CD4-positive, alpha-beta T cell treated with Interleukin-4 for 1 hour (primary cell): ENCODE measurements around the gene LTBP1.
"Not testable (repeated sequence)": the region's sequence is repeated elsewhere in the genome, so short reads cannot be mapped to it uniquely, and the experiment has no call there.

ENCODE experiments used
- DNase-seq, 2 donors: peaks; one replicate each; pipeline ENCODE4 v3.0.0-alpha.2; 2020 to 2022

The LTBP1 gene

DNA sequence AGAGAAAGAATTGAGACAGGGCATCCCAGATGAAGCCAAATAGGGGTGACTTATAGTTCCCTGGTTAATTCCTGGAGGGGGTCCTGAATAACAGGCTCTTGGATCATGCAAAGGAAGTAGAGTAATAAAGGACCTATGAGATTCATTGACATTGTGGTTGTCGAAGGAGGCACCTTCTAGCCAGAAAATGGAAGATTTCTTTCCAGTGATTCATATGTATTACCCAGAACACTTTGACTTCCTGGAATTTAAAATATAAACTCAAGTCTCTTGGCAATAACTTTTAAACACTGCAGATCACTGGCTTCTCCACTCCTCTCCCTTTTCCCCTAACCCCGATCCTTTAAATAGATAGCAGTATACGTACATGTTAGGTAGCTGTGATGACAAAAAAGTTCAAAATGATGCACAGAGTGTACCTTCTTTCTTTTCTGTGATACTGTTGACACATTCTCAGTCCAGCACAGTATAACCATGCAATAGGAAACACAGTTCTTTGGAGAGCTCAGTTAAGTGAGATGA lies 211.8 kb downstream of the LTBP1 start:
- no peak for DNase-seq

DNA sequence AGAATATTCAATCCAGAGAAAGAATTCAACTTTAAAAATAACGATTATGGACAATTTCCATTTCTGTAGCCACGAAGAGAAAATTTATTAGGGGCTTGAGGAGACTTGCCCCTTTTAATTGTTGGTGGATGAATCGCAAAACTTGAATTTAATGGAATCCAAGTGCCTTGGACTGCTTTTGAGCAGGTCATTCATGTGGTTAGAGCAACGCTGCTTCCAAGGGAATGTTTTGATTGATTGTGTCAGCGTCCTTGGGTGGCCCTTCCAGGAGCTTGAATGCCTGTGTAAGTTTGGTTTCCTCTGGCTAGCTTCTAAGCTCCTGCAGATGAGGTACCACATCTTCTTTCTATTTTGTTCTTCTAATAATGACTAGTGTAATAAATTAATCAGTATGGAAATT lies 213.4 kb downstream of the LTBP1 start:
- DNase-seq: no peak

DNA sequence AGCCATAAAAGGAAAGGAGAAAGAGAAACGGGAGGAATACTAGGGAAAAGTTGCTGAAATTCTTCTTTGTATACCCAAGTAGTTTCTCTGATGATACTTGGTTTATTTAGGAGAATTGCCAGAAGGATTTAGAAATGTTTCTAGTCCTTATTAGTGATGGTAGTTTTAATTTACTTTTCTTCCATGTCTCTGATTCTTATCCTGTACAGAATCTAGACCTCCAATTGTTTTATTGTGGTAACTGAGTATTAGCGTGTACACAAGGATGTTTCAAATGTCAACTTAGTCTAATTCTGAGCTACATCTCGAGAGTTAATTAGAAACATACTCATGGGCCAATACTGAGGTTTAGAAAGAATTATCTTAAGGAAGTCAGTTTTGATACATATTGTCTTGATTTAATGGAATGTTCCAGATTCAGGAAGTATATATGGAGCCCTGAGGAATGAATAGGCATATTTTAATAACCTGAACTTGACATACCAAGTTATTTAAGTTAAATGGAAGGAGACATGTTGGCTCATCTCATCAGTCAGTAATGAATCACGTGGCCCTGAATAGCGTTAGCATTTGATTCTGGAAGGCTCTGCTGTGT lies 219.6 kb downstream of the LTBP1 start:
- DNase-seq: no peak

DNA sequence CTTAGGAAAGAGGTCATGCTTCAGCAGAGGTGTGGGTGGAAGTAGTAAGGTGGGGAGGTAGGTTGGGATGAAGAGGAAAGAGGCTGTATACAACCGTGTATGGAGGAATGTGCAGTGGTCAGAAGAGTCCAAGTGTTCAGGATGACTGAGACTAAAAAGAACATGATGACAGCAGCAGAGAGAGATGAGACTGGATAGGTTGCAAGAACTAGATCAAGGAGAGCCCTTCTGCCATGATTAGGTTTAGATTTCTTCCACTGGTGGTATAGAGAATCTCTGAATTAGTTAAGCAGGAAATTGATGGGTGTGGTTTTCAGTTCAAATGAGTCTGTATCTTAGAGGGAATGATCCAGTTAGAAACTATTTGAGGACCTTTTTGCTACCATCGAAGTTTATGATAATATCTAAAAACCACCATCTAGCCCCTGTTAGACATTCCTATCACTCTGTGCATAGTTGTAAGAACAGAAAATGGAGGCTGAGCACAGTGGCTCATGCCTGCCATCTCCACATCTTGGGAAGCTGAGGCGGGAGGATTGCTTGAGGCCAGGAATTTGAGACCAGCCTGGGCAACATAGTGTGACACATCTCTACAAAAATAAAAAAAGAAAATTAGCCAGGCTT lies 221.0 kb downstream of the LTBP1 start:
- DNase-seq: no peak

DNA sequence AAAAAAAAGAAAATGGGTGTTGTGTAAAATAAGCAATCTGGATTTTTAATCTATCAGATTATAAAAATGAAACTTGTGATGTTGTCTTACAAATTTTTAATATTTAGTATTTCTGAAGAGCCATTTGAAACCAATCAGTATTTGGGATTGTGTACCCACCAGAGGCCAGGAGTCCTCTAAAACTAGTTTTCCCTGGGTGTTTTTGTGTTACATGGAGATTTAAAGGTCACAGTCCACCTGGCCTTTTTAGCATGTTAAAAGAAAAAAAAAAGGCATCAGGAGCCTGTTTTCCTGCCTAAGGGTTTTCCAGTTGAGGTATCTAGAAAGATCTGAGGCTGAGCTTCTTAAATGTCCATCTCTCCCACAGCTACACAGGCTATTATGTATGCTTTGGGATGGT lies 221.7 kb downstream of the LTBP1 start:
- DNase-seq: no peak

DNA sequence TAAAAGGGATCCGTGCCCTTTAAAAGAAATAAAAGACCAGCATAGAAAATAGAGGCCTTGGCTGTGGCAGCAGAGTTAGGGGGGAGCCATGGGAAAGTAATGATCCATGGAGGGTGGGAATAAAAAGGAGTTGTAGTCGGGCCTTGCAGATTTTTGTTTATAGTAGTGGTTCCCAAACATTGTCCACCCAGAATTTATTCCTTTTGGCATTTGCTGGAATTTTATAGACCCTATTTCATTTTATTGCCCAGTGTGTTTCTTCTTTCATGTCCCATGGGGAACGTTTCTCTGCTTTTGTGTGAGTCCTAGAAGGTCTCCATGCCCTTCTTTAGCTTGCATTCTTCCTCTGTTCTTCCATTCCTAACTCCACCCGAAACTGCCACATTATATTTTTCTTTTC lies 222.2 kb downstream of the LTBP1 start:
- no peak for DNase-seq

DNA sequence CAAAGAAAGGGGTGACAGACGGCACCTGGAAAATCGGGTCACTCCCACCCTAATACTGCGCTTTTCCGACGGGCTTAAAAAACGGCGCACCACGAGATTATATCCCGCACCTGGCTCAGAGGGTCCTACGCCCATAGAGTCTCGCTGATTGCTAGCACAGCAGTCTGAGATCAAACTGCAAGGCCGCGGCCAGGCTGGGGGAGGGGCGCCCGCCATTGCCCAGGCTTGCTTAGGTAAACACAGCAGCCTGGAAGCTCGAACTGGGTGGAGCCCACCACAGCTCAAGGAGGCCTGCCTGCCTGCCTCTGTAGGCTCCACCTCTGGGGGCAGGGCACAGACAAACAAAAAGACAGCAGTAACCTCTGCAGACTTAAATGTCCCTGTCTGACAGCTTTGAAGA lies 223.5 kb downstream of the LTBP1 start:
- not testable (repeated sequence) for DNase-seq

DNA sequence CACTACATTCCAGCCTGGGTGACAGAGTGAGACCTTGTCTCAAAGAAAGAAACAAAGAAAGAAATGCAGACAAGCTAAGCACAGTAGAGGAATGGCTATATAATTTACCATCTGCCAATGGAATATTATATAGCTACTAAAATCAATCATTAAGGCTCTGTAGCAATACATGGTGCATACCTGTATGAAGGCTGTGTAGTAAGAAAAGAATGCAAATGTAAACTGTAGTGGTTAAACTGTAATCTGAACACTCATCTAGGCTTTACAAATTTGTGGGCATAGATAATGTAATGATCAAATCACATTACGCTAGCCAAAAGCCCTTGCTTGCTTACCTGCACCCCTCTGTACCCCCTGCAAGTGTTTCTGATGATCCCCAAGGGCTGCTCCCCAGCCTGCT lies 230.9 kb downstream of the LTBP1 start:
- no peak for DNase-seq

DNA sequence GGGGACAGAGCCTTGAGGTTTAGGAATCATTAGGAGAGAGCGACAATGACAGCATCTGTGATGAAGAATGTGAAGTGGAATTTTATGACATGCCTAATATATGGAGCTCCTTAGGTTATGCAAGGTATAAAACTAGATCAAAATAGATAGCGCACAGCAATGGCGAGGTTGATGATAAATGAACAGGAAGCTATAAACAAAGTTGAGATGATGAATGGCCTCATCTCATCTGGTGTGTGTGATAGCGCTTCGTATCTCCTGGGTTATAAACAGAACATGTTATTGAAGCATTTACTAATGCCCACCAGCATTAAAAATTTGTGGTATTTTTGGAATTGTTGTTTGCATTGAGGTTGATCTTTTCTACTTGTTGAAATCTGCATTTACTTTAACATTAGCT lies 231.5 kb downstream of the LTBP1 start:
- no peak for DNase-seq

DNA sequence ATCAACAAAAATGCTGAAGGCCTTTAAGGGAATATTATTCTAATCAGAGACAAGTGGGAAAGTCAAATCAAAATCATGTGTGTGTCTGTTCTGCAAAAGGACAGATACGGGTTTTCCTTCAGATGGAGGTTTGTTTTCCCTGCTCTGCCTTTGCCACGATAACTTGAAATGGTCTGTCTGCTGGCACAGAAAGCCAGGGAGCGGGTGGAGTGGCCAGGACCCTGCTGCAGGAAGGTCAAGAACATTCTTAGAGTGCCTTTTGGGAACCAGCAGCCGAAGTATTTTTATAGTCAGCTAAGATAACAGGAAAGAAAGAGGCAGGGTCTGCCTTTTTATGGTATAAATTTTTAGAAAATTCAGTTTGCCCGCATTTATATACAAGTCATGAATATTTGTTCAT lies 234.2 kb downstream of the LTBP1 start:
- DNase-seq: no peak

DNA sequence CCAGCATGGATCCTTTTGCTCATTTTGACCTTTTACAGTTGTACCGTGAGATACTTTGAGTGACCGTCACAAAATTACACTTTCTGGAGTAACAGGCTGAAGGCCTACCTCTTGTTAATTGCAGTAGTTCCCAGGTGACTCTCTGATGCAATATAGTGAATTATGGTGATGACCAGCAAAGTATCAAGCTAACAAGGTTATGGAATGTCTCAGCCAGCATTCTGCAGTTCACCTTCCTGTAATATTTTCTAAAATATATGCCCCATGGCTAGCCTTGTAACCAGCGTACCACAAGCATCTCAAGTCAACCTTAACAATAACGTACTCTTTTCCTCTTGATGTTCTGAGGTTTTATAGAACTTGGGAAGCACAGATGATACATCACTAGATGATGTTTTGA lies 234.7 kb downstream of the LTBP1 start:
- DNase-seq: no peak

DNA sequence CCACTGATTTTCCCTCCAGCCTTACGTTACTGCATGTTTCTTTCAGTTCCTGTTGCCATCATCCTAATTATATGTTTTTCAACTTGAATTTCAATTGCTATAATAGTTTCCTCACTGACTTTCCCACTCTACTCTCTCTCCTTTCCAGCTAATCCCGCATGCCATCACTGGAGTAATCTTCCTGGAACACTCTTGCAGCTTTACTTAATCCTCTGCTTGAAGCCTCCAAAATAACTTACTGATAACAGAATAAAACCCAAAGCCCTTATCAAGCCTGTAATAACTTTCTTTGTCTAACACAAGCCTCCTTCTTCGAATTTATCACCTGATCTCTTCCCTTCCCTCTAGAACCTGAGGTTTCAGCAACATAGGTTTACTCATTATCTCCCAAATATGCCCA lies 237.3 kb downstream of the LTBP1 start:
- DNase-seq: no peak

DNA sequence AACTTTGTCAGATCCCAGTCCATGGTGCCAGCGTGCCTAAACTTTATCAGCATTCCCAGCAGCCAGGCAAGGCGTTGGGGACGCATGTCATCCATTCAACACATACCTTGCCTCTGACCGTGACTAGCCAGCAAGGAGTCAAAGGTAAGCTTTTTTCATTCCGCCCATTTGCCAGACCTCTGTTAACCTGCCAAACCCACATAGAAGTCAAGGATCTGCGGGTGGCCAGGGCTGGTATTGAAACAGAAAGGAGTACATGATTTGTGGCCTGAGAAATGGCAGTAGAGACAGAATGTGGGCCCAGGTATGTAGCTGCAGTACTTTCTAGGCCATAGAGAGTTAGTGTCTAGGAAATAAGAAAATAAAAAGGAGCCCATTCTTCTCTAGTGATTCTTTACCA lies 240.2 kb downstream of the LTBP1 start:
- no peak for DNase-seq

DNA sequence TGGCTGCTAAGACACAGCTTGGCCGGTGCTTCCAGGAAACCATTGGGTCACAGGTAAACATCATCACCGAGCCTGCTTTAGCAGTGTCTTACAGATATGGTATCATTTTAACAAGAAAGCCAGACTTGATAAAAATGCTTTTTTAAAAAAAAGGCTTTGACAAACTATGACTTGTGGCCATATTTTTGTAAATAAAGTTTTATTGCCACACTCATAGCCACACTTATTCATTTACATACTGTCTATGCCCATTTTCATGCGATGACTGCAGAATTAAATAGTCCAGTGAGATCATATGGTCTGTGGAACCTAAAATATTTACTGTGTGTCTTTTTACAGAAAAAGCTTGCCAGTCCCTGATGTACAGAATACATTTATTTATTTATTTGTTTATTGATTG lies 242.0 kb downstream of the LTBP1 start:
- DNase-seq: no peak

DNA sequence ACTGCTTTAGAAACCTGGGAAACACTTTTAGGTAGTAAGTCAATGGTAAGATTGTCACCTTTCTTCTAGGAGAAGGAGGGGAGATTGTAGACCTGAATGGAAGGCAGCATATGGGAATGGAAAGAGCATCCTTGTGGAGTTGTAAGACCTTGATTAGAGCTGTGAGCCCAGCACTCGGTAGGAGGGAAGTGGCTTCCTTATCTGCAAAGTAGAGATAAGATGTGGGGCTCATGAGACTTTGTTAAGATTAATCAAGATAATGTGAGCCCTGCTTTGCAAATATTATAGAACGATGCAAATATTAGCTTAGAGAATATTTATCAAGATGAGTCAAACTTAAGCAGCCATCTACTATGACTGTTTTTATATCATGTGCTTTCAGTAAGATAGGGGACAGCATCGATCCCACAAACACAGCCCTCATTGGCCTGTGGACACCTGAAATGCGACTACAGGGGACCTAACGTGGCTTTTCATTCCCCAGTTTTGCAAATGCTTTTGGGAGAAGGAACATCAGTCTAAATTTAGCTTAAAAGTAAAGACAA lies 243.7 kb downstream of the LTBP1 start:
- no peak for DNase-seq

DNA sequence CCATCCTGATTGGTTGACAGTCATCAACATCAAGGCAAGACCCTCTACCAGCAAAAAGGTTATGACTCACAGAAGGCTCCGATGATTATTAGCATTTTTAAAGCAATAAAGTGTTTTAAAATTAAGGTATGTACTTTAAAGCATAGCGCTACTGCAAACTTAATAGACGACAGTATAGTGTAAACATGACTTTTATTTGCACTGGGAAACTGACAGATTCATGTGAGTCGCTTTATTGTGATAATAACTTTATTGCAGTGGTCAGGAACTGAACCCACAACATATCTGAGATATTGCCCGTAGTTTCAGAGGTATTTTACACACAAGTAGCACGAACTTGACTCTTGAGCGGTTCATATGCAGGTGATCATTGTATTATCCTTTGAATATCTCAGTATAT lies 249.1 kb downstream of the LTBP1 start:
- no peak for DNase-seq

DNA sequence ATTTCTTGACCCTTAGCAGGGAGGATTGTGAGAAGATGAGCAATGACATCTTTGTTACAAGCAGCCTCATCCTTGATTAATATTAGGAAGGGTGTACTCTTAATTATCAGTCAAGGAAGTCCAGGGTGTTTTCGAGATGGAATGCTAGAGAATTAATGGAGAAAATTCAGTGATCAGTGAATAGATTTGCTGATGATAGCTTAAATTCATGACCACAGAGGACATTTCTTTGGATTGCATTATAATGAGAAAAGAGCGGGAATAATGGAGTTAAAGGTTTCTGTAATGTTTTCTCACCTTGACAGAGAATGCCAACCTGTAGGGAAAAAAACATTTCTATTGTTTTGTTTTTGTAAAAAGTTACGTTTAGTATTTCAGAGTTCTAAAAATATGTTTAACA lies 249.9 kb downstream of the LTBP1 start:
- no peak for DNase-seq

DNA sequence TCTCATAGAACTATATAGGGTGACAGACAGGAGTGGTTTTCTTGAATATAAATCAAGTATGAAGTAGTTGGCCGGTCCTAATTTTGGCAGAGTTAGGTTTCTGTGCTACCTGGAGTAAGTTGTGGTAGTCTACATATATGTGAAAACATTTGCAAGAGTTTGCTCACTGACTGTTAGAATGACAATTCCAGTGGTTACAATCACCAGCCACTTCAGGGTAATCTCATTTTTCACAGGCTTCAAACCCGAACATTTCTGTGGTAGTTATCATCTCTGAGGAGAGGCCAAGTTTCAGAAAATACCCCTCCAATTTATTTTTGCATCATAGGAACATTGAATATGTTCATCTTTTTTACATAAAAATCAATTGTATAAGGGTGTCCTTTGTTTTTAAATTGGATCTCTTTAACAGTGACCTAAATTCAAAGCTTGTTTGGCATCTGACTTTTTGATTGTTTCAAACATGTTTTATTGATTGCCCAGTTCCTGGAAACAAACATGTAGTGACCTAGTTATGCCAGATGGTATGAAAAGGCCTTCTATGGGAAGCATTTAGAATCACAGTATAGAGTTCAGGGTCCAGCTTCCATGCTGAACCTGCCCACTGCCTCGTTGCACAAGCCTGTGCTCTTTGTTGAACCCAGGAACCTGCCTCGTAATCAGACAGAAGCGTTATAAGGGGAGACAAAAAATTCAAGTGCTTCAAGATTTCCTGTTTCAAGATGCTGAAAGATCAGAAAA lies 250.6 kb downstream of the LTBP1 start:
- DNase-seq: no peak

DNA sequence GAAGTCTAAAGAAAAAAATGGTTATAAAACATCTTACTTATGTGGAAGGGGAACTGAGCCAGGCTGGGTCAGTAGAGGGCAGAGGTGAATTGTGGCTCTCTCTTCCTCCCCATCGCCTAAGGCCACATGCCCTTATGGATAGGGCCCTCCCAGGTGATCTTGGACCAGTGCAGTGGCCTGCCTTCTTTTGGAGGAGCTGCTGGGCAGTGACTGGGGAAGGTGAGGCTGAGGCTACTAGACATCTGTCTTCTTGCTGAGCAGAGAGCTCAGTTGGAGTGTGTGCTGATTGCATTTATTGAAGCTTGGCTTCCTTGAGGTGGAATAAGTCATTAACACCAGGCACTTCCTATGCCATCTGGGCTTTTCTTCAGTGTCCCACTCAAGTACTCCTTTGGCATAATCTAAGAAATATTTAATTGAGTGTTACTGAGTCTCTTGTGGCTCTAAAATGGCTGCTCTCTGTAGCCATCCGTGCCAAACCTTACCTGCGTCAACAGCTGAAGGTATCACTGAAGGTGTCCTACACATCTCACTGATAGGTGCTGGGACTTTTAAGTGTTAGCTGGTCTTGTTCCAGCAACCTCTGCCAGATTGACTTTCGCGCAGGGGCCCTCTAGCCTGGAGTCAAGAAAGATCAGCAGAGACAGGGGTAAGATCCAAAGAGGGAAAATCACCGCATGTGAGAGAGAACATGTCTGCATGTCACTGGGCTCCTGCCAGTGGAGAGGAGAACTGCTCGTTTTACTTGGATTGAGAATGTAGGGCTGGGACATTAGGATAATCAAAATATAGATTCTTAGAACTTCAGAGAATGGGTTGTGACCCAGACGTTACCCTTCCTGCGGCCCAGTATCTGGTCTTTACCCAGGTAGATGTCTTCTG lies 256.1 kb downstream of the LTBP1 start:
- DNase-seq: no peak

DNA sequence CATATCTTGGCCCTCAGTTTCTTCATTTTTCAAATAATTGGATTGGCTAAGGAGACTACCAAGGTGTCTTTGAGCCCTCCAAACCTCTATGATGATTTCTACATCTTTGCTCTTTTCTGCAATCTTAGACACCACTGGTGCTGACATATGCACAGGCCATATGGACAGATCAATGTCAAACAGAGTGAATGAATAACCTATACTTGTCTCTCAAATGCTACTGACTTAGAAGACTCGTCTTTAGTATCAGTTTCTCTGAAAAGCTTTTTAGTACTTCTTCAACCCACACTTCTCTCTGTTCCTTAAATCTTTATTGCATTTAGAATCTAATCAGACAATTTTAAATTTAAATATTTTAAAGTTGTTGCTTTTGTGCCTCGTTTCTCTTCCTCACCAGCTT lies 258.2 kb downstream of the LTBP1 start:
- no peak for DNase-seq

DNA sequence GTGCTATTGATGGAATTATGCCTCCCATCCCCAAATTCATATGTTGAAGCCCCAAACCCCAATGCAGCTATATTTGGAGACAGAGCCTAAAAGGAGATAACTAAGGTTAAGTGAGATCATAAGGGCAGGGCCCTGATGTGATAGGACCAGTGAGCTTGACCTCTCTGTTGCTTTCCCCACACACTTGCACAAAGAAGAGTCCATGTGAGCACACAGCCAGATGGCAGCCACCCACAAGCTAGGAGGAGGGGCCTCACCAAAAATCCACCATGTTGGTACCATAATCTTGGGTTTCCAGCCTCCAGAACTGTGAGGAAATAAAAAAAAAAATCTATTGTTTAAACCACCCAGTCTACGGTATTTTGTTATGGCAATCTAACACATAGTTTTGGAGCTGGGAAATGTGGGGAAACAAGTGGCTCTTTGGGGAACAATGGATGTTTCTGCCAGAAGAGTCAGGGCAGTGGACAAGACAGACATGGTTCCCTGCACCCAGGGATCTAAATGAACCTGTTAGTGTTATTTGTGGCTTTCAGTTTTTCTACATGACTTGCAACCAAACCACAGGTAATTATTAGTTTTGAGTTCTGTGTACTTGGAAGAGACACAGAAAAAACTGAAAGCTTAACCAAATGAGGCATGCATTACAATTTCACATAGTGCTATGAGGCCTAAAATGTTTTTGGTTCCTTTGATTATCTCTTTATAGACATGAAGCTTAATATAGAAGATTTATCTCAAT lies 259.1 kb downstream of the LTBP1 start:
- DNase-seq: no peak

DNA sequence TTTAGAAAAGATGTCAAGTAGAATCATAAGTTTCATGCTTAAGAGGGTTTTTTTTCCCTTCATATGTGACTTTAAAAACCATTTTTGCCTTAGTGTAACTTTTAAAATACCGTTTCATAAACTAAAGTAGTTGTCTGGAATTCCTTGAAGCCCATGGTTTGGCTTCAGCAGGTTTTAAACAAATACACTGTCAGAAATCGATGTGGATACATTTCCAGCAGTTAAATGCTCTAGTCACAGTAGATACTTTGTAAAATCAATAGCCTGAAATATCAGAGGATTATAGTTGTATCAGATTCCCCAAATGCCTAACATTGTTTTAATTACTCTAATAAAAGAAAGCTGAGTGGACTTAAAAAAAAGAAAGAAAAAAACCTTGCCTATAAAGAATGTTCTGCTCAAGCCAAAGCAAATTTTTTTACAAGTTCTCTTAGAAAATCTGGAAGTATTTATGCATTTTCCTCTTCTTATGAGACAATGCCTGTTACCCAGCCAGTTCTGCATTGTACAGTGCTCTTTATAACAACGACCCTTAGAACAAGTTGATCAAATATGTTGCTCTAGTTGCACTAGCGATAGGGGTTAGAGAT lies 260.5 kb downstream of the LTBP1 start:
- no peak for DNase-seq
